ENCODE results near the gene TNNC2.

DNA sequence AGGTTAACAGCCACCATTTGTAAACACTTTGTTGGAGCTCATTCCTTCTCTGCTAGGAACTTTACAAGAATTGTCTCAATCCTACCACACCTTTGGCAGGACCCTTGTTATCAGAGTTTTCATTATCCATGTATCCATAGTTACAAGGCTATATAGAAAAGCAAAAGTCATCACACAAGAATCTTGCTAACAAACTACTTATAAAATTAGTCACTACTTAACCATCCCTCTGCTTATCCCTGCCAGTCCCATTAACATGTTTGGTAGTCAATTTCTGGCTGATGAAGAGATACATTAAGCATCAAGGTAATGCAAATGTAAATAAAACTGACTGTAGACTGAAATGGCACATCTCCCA, 40.7 kb upstream of the TNNC2 start:
- TF ChIP-seq, protein P1, sequence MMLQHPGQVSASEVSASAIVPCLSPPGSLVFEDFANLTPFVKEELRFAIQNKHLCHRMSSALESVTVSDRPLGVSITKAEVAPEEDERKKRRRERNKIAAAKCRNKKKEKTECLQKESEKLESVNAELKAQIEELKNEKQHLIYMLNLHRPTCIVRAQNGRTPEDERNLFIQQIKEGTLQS (IDR thresholded peaks at IDR 0.05; ENCODE audit: insufficient read depth, low read depth, low read length), result no peak
- TF ChIP-seq GABPA (IDR thresholded peaks at IDR 0.05; ENCODE audit: borderline replicate concordance, insufficient read depth, low read length) (no peak), KDM1A (IDR thresholded peaks at IDR 0.05; ENCODE audit: borderline replicate concordance, low read length) (no peak), SP1 (IDR thresholded peaks at IDR 0.05; ENCODE audit: low read depth, low read length) (no peak), TAF1 (IDR thresholded peaks at IDR 0.05; ENCODE audit: low read depth, low read length) (no peak), EZH2 (IDR thresholded peaks at IDR 0.05; ENCODE audit: low read depth, low read length, severe bottlenecking) (no peak)
- TF ChIP-seq, protein P2, sequence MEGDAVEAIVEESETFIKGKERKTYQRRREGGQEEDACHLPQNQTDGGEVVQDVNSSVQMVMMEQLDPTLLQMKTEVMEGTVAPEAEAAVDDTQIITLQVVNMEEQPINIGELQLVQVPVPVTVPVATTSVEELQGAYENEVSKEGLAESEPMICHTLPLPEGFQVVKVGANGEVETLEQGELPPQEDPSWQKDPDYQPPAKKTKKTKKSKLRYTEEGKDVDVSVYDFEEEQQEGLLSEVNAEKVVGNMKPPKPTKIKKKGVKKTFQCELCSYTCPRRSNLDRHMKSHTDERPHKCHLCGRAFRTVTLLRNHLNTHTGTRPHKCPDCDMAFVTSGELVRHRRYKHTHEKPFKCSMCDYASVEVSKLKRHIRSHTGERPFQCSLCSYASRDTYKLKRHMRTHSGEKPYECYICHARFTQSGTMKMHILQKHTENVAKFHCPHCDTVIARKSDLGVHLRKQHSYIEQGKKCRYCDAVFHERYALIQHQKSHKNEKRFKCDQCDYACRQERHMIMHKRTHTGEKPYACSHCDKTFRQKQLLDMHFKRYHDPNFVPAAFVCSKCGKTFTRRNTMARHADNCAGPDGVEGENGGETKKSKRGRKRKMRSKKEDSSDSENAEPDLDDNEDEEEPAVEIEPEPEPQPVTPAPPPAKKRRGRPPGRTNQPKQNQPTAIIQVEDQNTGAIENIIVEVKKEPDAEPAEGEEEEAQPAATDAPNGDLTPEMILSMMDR (IDR thresholded peaks at IDR 0.05; ENCODE audit: control extremely low read depth in 1 of 3, insufficient read depth in 1 of 3, low read depth in 1 of 3, low read length in 3 of 3), result no peak
- TF ChIP-seq, protein P3, sequence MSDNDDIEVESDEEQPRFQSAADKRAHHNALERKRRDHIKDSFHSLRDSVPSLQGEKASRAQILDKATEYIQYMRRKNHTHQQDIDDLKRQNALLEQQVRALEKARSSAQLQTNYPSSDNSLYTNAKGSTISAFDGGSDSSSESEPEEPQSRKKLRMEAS (IDR thresholded peaks at IDR 0.05), result no peak

All from H1 (cell line).